HepG2 (cell line): ENCODE data around the gene HOPX. TPM values are rescaled to one million over a fixed set of nuclear protein-coding genes. Genes with fewer than 3 reads are reported as not detected.
"Not testable (repeated sequence)": the region's sequence is repeated elsewhere in the genome, so short reads cannot be mapped to it uniquely, and the experiment has no call there.

Experiments used
- ATAC-seq: fragments of 200-7000 bp; cut with Tn5 transposase; 3 replicates; pipeline ENCODE4 v1.9.1; 2020; ENCODE audit warnings: mild to moderate bottlenecking, moderate library complexity
- BruUV-seq: library from RNA; stranded (reverse); fragments of 400-500 nt; replicated peaks from 2 replicates; lab custom pipeline; 2021; lab: Mats Ljungman, UMichigan
- CTCF ChIA-PET: fragments of 300-600 bp; formaldehyde crosslinking; extraction: SDS; loops from one replicate; lab custom pipeline; 2021; ENCODE audit warnings: low total read pairs, inconsistent platforms, low intra/inter-chr PET ratio; lab: Yijun Ruan, JAX
- POLR2A ChIA-PET: fragments of 350-600 bp; sonication (Branson Sonifier 250); formaldehyde crosslinking; loops from one replicate; lab custom pipeline; 2020; ENCODE audit warnings: antibody characterized with exemption, inconsistent platforms; lab: Yijun Ruan, JAX
- DNase-seq: peaks from one replicate; pipeline ENCODE4 v3.0.0-alpha.2; 2015; ENCODE audit warnings: low spot score
- FAIRE-seq: peaks from 3 replicates; lab custom pipeline; 2011; peaks lifted over from hg19 to GRCh38; lab: Jason Lieb, UNC
- H2AFZ ChIP-seq: one replicate; pipeline ENCODE4 v1.6.1; 2011; ENCODE audit warnings: low read length, inconsistent platforms
- H3K27ac ChIP-seq: fragments of 300-600 bp; 3 replicates; pipeline ENCODE4 v1.8.0; 2011; ENCODE audit warnings: mixed run types, mild to moderate bottlenecking, mixed read lengths, low read length, inconsistent platforms; ENCODE audit not compliant: insufficient read depth; ENCODE audit errors: extremely low read length
- H3K27me3 ChIP-seq, 2 experiments: fragments of 200-600 bp in 1 of 2; 2 replicates in 1 of 2; 3 replicates in 1 of 2; pipeline versions ENCODE4 v1.6.0 to v1.8.0; 2011; ENCODE audit warnings: low read length in 2 of 2, mild to moderate bottlenecking in 2 of 2, moderate library complexity in 2 of 2, inconsistent platforms in 1 of 2; ENCODE audit not compliant: insufficient read depth in 2 of 2, control insufficient read depth in 1 of 2
- H3K36me3 ChIP-seq, 2 experiments: fragments of 200-600 bp in 1 of 2; replicated peaks in 1 of 2; 2 replicates in 1 of 2; 3 replicates in 1 of 2; pipeline versions ENCODE4 v1.5.1 to v1.8.0; 2011; ENCODE audit warnings: low read length in 2 of 2, inconsistent platforms in 1 of 2; ENCODE audit not compliant: insufficient read depth in 2 of 2, control insufficient read depth in 1 of 2
- H3K4me1 ChIP-seq: 2 replicates; pipeline ENCODE4 v1.5.1; 2012; ENCODE audit warnings: low read length, inconsistent platforms; ENCODE audit not compliant: insufficient read depth
- H3K4me2 ChIP-seq: 2 replicates; pipeline ENCODE4 v1.6.0; 2011; ENCODE audit warnings: low read depth, low read length, inconsistent platforms
- H3K4me3 ChIP-seq, 3 experiments: fragments of 200-600 bp in 1 of 3; sonication (generic), shearing (Covaris generic) in 1 of 3; replicated peaks in 1 of 3; 2 replicates each; pipeline ENCODE4 v1.5.1; 2011 to 2016; ENCODE audit warnings: low read length in 3 of 3, inconsistent platforms in 2 of 3, low read depth in 2 of 3, mild to moderate bottlenecking in 2 of 3, control low read depth in 1 of 3, mixed read lengths in 1 of 3; ENCODE audit not compliant: insufficient read depth in 1 of 3
- H3K79me2 ChIP-seq: one replicate; pipeline ENCODE4 v1.6.1; 2011; ENCODE audit warnings: low read length, inconsistent platforms; ENCODE audit not compliant: insufficient read depth
- H3K9ac ChIP-seq: 2 replicates; pipeline ENCODE4 v1.6.0; 2011; ENCODE audit warnings: mild to moderate bottlenecking, low read depth, low read length, inconsistent platforms; ENCODE audit not compliant: insufficient read depth
- H3K9me3 ChIP-seq: 2 replicates; pipeline ENCODE4 v1.5.1; 2012; ENCODE audit warnings: mild to moderate bottlenecking, low read length
- H4K20me1 ChIP-seq: 2 replicates; pipeline ENCODE4 v1.6.0; 2011; ENCODE audit warnings: inconsistent platforms, mild to moderate bottlenecking, low read length, moderate library complexity; ENCODE audit not compliant: insufficient read depth
- ATAD3A ChIP-seq: sonication (generic); formaldehyde crosslinking; IDR thresholded peaks from 2 replicates; pipeline ENCODE4 v1.4.0; 2020; ENCODE audit warnings: missing genetic modification reagents
- DNMT1 ChIP-seq: sonication (generic); formaldehyde crosslinking; IDR thresholded peaks from 2 replicates; pipeline ENCODE4 v1.5.1; 2020; ENCODE audit warnings: mild to moderate bottlenecking, missing genetic modification reagents
- SMAD3 ChIP-seq: sonication (generic); formaldehyde crosslinking; IDR thresholded peaks from 2 replicates; pipeline ENCODE4 v1.4.0; 2020; ENCODE audit warnings: missing genetic modification reagents
- SRSF4 ChIP-seq: fragments of 200-400 bp; formaldehyde crosslinking; IDR thresholded peaks from one replicate; pipeline ENCODE4 v1.6.1; 2018; ENCODE audit warnings: mild to moderate bottlenecking, low read depth, low read length, moderate library complexity; ENCODE audit not compliant: poor library complexity, severe bottlenecking
- YEATS4 ChIP-seq: sonication (generic); formaldehyde crosslinking; IDR thresholded peaks from 2 replicates; pipeline ENCODE4 v1.4.0; 2020; ENCODE audit warnings: missing genetic modification reagents, borderline replicate concordance
- ZFP37 ChIP-seq: sonication (generic); formaldehyde crosslinking; IDR thresholded peaks from 2 replicates; pipeline ENCODE4 v1.4.0; 2020; ENCODE audit warnings: missing genetic modification reagents, borderline replicate concordance
- ZUFSP ChIP-seq: sonication (generic); formaldehyde crosslinking; IDR thresholded peaks from 2 replicates; pipeline ENCODE4 v1.9.0; 2021; ENCODE audit warnings: missing genetic modification reagents, mild to moderate bottlenecking, borderline replicate concordance
- WGBS: methylation state at CpG from one replicate; pipeline ENCODE4 v1.1.6; 2017; ENCODE audit warnings: low lambda C conversion rate; 5-methylcytosine and 5-hydroxymethylcytosine counted together
- in situ Hi-C: cut with HindIII; loops from 2 replicates; pipeline ENCODE4 v1.10.0; 2017; ENCODE audit warnings: low pct_unique_long_range_greater_than_20kb; ENCODE audit not compliant: extremely low pct_ligation_motif_present
- intact Hi-C: fragments of 100-400 bp; cut with micrococcal nuclease; formaldehyde crosslinking; loops from one replicate; pipeline ENCODE4 v1.10.0; 2022; ENCODE audit not compliant: unreplicated experiment
- polyA plus RNA-seq, 8 experiments: library from polyadenylated mRNA; depleted of rRNA in 3 of 8; stranded (reverse) in 7 of 8; unstranded in 1 of 8; fragments of >200 nt; fragmentation: Illumina TruSeq in 4 of 8; extraction: Trizol in 4 of 8; gene quantifications; 2 replicates each; pipeline versions ENCODE4 v1.2.1 to v1.2.3, GENCODE V29; 2011 to 2016; ENCODE audit warnings: low read depth in 4 of 8, missing spikeins in 1 of 8, mixed read lengths in 1 of 8; ENCODE audit not compliant: insufficient read depth in 1 of 8
- total RNA-seq, 5 experiments: library from RNA; depleted of rRNA; stranded (reverse); fragments of >200 nt; fragmentation: Illumina TruSeq; extraction: Trizol; gene quantifications; 2 replicates each; pipeline ENCODE4 v1.2.3, GENCODE V29; 2016; ENCODE audit warnings: low read depth in 1 of 5
- TF ChIP-seq, protein P1 (sequence below): sonication (generic); formaldehyde crosslinking; conservative IDR thresholded peaks from 2 replicates; pipeline ENCODE4 v1.4.0; 2020; ENCODE audit warnings: missing genetic modification reagents

Gene HOPX
- total and polyA plus RNA-seq, 2 of the 13 experiments (the other 11 are each of a cell fraction or from before 2014, with no cell fraction given), result not detected

DNA sequence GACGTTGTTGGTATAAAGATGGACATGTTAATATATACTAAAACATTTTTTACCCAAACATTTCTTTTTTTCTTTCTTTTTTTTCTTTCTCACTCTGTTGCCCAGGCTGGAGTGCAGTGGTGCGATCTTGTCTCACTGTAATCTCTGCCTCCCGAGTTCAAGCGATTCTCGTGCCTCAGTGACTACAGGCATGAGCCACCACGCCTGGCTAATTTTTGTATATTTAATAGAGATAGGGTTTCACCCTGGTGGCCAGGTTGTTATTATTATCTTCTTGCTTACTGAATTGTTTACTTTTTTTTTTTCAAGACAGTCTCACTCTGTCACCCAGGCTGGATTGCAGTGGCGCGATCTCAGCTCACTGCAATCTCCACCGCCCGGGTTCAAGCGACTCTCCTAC lies 68.8 kb downstream of the HOPX start:
- WGBS, result 45% methylated on average over 11 of the region's 11 CpGs
- FAIRE-seq (no peak), ATAC-seq (no peak), DNase-seq (no peak)
- H3K27ac ChIP-seq, result no peak overlapping the region
- H3K4me2 ChIP-seq, result no peak overlapping the region
- H3K79me2 ChIP-seq, result no peaks in the 10 kb centered on the region
- intact Hi-C loops, result no loop called here
- no peaks in the 10 kb centered on the region for H3K9me3 ChIP-seq
- no peak overlapping the region for H3K4me3 ChIP-seq
- POLR2A ChIA-PET, result no interaction called here
- in situ Hi-C loops, result no loop called here
- no peaks in the 10 kb centered on the region for H4K20me1 ChIP-seq
- no peak overlapping the region for H3K9ac ChIP-seq
- H3K36me3 ChIP-seq, result no peaks in the 10 kb centered on the region
- TF ChIP-seq SMAD3, result no peak
- TF ChIP-seq, all 625 proteins: peak for 0
- no peaks in the 10 kb centered on the region; a peak in 1 of 5 replicates for H3K27me3 ChIP-seq
- CTCF ChIA-PET, result no interaction called here
- H2AFZ ChIP-seq, result no peak overlapping the region
- BruUV-seq, result no TSS peak
- H3K4me1 ChIP-seq, result no peaks in the 10 kb centered on the region

GRCh38 chr4:56611501-56611900 lies 69.6 kb downstream of the HOPX start:
- BruUV-seq, result no TSS peak
- Histone ChIP-seq H3K9ac (no peak overlapping the region), H3K79me2 (no peaks in the 10 kb centered on the region), H3K4me3 (no peak overlapping the region), H3K4me2 (no peak overlapping the region), H4K20me1 (no peaks in the 10 kb centered on the region), H3K4me1 (no peaks in the 10 kb centered on the region), H3K9me3 (no peaks in the 10 kb centered on the region), H2AFZ (no peak overlapping the region), H3K36me3 (no peaks in the 10 kb centered on the region), H3K27ac (no peak overlapping the region), H3K27me3 (no peaks in the 10 kb centered on the region; a peak in 1 of 5 replicates)
- 0% methylated on average over 2 of the region's 2 CpGs for WGBS
- FAIRE-seq (no peak), ATAC-seq (no peak), DNase-seq (no peak)
- TF ChIP-seq SRSF4 (no peak), ATAD3A (CRISPR knock-in tag) (no peak), DNMT1 (CRISPR knock-in tag) (no peak), ZFP37 (no peak), ZUFSP (CRISPR knock-in tag) (no peak), YEATS4 (CRISPR knock-in tag) (no peak)
- TF ChIP-seq, protein P1, sequence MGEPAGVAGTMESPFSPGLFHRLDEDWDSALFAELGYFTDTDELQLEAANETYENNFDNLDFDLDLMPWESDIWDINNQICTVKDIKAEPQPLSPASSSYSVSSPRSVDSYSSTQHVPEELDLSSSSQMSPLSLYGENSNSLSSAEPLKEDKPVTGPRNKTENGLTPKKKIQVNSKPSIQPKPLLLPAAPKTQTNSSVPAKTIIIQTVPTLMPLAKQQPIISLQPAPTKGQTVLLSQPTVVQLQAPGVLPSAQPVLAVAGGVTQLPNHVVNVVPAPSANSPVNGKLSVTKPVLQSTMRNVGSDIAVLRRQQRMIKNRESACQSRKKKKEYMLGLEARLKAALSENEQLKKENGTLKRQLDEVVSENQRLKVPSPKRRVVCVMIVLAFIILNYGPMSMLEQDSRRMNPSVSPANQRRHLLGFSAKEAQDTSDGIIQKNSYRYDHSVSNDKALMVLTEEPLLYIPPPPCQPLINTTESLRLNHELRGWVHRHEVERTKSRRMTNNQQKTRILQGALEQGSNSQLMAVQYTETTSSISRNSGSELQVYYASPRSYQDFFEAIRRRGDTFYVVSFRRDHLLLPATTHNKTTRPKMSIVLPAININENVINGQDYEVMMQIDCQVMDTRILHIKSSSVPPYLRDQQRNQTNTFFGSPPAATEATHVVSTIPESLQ (CRISPR knock-in tag), result no peak
- in situ Hi-C loops, result no loop called here
- CTCF ChIA-PET, result no interaction called here
- POLR2A ChIA-PET, result no interaction called here
- intact Hi-C loops, result no loop called here

DNA sequence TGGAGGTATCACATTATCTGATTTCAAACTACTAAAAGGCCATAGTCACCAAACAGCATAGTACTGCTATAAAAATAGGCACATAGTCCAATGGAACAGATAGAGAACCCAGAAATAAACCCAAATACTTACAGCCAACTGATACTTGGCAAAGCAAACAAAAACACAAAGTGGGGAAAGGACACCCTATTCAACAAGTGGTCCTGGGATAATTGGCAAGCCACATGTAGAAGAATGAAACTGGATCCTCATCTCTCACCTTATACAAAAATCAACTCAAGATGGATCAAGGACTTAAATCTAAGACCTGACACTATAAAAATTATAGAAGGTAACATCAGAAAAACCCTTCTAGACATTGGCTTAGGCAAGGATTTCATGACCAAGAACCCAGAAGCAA lies 70.9 kb downstream of the HOPX start:
- H3K9ac ChIP-seq, H3K36me3 ChIP-seq, H3K79me2 ChIP-seq, H3K4me3 ChIP-seq, in situ Hi-C loops, H4K20me1 ChIP-seq, H2AFZ ChIP-seq, DNase-seq, POLR2A ChIA-PET, FAIRE-seq, H3K27me3 ChIP-seq, CTCF ChIA-PET, H3K4me1 ChIP-seq, H3K9me3 ChIP-seq, H3K4me2 ChIP-seq, BruUV-seq, H3K27ac ChIP-seq, ATAC-seq, intact Hi-C loops: not testable (repeated sequence)
